ENCODE data around the gene HBEGF.

The HBEGF gene

DNA sequence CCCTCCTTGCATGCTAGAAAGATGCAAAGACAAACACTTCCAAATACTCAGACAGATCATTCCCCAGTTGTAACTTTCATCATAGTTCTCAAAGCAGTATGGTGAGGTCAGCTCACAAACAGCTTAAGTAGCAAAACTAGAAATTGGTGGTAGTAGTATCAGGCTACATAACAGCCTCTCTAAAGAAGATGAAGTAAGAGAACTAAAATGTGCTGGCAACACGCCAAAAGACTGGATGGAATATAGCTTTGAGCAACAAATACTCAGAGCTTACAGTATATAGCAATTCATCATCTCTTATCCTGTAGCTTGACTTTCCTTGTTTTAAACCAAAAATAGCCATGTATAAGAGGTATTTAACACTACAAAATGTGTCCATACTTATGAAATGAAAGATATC is 51.0 kb downstream of the HBEGF start:
- peak; percentile 90 for DNase-seq (ENCODE audit: low read depth)
- TF ChIP-seq, protein P1, sequence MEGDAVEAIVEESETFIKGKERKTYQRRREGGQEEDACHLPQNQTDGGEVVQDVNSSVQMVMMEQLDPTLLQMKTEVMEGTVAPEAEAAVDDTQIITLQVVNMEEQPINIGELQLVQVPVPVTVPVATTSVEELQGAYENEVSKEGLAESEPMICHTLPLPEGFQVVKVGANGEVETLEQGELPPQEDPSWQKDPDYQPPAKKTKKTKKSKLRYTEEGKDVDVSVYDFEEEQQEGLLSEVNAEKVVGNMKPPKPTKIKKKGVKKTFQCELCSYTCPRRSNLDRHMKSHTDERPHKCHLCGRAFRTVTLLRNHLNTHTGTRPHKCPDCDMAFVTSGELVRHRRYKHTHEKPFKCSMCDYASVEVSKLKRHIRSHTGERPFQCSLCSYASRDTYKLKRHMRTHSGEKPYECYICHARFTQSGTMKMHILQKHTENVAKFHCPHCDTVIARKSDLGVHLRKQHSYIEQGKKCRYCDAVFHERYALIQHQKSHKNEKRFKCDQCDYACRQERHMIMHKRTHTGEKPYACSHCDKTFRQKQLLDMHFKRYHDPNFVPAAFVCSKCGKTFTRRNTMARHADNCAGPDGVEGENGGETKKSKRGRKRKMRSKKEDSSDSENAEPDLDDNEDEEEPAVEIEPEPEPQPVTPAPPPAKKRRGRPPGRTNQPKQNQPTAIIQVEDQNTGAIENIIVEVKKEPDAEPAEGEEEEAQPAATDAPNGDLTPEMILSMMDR (IDR thresholded peaks at IDR 0.05; ENCODE audit: low read depth, low read length, missing control alignments): no peak
- H3K4me3 ChIP-seq (ENCODE audit: low read depth, low read length): no peak overlapping the region
- in situ Hi-C loops (cut with HindIII; ENCODE audit: low sequenced_read_pairs): no loop called here

DNA sequence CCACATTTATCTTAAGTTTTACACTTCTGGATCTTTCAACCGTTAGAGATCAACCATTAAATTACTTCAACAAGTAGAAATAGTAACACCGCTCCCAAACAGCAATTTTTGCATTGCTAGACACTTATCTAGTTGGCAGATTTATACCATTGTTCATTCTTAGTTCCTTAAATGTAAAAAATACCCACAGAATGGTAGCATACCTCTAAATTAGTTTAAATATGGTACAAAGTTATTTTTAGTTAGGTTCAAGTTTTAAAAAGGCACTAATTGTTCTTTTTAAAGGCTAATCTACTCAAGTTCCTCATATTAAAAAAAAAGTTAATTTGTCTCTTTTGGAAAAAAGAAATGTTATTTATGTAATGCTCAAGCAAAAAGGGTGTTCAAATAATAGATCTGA is 51.6 kb downstream of the HBEGF start:
- H3K4me3 ChIP-seq (ENCODE audit: low read depth, low read length): no peak overlapping the region
- TF ChIP-seq, protein P1 (IDR thresholded peaks at IDR 0.05; ENCODE audit: low read depth, low read length, missing control alignments): no peak
- DNase-seq (ENCODE audit: low read depth): no peak
- in situ Hi-C loops (cut with HindIII; ENCODE audit: low sequenced_read_pairs): no loop called here

DNA sequence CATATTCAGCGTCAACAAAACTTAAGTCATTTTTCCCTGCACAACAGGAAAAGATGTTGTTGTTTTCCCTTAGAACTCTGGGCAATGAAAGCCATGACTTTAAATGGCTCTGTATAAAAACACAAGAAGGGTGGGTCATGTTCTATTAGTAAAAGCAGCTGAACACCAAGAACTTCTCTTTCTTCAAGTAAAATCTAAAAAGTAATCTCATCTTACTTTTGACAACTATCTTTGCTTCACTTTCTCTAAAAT is 52.6 kb downstream of the HBEGF start:
- in situ Hi-C loops (cut with HindIII; ENCODE audit: low sequenced_read_pairs): no loop called here
- TF ChIP-seq, protein P1 (IDR thresholded peaks at IDR 0.05; ENCODE audit: low read depth, low read length, missing control alignments): no peak
- DNase-seq (ENCODE audit: low read depth): no peak

DNA sequence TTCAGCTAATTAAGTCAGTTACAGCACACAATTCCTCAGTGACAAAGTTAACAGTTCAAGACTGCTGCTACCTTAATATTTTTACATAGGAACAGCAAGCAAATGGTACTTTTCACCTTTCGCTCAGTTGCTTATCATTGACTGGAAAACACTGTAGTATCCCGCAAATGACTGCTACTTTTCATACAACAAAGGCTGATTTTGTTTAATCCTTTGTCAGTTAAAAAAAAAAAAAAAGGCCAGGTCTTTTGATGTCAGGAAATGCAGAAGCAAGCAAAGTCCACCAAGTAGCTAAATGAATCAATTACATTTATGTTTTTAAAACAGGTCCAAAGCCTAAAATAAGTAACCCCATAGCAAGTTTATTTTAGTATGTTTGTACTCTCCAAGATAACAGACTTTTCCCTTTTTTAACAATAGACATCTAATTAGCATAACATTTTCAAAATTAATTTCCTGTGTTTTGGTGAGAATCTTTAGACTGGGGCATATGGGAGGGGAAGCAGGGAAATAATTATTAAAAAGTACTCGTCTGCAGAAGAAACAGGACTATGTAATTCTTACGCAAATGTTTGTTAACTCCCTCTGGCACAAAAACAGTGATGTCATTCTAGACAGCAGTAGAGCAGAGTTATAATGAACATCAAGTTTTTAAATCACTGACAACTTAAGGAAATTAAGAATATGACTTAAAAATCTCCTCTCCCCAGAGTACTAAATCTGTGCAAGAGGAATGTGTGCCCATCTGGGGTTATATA is 53.1 kb downstream of the HBEGF start:
- in situ Hi-C loops (cut with HindIII; ENCODE audit: low sequenced_read_pairs): no loop called here
- DNase-seq (ENCODE audit: low read depth): no peak
- TF ChIP-seq, protein P1 (IDR thresholded peaks at IDR 0.05; ENCODE audit: low read depth, low read length, missing control alignments): no peak
- no peak overlapping the region for H3K4me3 ChIP-seq (ENCODE audit: low read depth, low read length)

More for the DNA sequence above, 52.6 kb downstream of the HBEGF start:
- no peak overlapping the region for H3K4me3 ChIP-seq (ENCODE audit: low read depth, low read length)

DNA sequence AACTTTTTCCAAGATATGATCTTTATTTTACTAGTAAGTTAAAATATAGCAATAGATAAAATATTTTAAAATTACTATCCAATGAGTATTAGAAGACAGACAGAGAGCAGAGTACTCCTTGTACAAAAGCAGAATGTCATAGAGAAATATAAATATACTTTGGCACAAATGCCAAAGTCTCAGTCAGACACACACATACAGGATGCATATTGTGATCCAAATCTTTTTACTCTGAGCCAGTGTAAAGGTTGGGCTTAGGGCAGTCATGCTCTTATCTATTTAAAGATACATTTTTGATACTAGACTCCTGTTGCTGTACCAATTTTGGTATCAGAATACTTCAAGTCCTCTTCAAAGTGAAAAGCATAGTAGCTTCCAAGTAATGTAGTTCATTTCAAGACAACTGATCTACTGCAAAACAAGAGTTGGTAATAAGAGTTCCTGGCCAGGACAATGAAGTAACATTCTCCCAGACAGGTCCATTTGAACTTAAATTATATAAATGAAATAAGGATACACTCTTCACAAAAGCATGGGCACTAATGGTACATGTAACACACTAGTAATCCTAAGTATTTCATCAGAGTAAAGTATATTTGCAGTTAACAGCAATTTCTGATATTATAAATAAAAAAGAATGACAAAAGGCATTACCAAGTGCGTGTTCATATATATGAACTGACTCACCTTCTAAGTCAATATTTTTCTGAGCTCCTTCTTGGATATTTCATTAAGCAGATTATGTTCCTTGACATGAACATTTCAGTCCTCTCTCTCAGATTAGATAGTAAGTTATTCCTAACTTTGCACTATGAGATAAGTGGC is 54.0 kb downstream of the HBEGF start:
- DNase-seq (ENCODE audit: low read depth): no peak
- no peak overlapping the region for H3K4me3 ChIP-seq (ENCODE audit: low read depth, low read length)
- in situ Hi-C loops (cut with HindIII; ENCODE audit: low sequenced_read_pairs): no loop called here
- TF ChIP-seq, protein P1 (IDR thresholded peaks at IDR 0.05; ENCODE audit: low read depth, low read length, missing control alignments): no peak

DNA sequence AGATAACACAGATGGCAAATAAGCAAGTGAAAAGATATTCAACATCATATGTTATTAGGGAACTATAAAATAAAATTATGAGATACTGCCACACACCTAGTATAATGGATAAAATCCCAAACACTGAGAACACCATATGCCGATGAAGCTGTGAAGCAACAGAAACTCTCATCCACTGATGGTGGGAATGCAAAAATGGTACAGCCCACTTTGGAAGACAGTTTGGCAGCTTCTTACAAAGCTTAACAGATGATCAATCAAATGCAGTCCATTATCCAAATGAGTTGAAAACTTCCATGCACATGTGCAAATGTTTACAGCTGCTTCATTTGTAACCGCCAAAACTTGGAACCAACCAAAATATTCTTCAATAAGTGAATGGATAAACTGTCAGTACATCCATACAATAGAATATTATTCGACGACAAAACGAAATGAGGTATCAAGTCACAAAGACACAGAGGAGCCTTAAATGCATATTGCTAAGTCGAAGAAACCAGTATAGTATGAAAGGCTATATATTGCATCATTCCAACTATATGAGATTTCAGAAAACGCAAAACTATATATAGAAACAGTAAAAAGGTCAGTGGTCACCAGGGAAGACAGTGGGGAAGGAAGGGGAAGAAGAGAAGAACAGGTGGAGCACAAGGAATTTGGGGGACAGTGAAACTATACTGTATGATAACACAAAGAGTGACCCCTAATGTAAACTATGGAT is 58.4 kb downstream of the HBEGF start:
- in situ Hi-C loops (cut with HindIII; ENCODE audit: low sequenced_read_pairs): no loop called here

More for the DNA sequence above, 58.4 kb downstream of the HBEGF start:
- TF ChIP-seq, protein P1 (IDR thresholded peaks at IDR 0.05; ENCODE audit: low read depth, low read length, missing control alignments): no peak
- no peak for DNase-seq (ENCODE audit: low read depth)
- no peak overlapping the region for H3K4me3 ChIP-seq (ENCODE audit: low read depth, low read length)

All from astrocyte of the cerebellum (primary cell).